ENCODE results near the gene CCR5AS. TPM values are rescaled to one million over a fixed set of nuclear protein-coding genes. Genes with fewer than 3 reads are reported as not detected.
"Not testable (repeated sequence)": the region's sequence is repeated elsewhere in the genome, so short reads cannot be mapped to it uniquely, and the experiment has no call there.

Gene CCR5AS

DNA sequence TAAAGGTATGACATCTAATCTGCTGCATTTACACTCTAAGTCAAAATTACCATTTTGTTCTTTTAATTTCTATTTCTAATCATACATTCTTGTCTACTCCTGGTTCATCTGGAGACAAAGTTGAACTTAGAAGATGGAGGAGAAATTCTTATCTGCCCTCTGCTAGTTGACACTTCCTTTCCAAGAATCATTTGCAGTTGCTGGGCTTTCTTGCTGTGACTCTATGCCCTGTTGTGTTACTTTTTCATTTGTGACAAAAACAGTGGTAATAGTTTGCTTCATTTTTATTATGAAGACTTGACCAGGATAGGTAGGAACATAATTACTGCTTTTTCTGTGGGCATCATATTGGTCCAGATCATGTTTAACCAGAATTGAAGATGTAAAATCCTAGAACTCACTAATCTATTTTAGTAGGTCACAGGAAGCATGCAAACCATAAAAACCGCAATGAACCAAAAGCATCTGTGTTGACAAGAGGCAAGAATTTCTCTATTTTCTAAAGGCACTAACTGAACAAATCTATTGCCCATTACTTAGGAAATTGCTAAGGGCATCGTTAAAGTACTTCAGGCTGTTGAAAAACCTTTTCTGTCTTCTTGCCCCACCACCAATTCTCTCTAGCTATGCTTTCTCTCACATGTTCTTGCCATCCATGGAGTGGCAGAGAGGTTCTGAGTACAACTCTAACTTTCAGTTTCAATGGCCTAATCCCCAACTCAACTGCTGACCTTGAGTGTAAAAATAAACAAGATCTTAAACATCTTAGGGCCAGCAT is 57.2 kb downstream of the CCR5AS start:
- intact Hi-C loops (cut with DNase I): no loop called here
- no peak for ATAC-seq
- no peak for DNase-seq (ENCODE audit: missing footprints)

DNA sequence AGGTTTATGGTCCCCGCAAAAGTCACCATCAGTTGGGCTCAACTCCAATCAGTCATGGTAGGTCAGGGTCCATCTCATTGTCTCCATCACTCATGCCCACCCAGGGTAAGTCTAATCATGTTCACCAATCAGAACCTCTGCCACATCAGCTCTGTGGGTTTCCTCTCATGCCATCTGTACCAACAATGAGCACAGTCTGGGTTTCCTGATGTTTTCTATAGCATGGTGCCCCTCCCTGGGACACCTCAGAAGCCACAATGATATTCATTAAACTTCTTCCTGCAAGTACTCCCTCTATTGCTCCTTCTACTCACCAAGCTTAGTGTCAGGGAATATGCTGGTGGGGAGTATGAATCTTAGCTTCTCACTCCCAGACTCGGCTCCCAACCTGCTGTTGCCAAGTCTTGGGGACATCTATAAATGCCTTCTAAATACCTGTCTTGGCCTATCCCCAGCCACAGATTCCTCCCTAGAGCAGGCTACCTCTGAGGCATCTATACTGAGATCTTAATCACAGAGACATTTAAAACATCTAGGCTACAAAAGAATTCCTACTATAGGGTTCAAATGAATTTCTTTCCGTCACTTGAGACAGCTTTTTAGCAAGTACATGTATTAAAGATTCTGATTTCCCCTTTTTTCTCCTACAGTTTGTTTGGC is 57.9 kb downstream of the CCR5AS start:
- intact Hi-C loops (cut with DNase I): no loop called here
- ATAC-seq (no peak), DNase-seq (ENCODE audit: missing footprints) (no peak)

DNA sequence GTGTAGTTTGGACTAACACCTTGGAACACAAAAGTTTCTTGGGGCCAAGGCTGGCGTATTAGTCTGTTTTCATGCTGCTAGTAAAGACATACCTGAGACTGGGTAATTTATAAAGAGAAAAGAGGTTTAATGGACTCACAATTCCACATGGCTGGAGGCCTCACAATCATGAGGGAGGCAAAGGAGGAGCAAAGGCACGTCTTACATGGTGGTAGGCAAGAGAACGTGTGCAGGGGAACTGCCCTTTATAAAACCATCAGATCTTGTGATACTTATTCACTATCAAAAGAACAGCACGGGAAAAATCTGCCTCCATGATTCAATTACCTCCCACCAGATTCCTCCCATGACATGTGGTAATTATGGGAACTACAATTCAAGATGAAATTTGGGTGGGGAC is 62.4 kb downstream of the CCR5AS start:
- DNase-seq (ENCODE audit: missing footprints) (no peak), ATAC-seq (no peak)
- intact Hi-C loops (cut with DNase I): no loop called here

DNA sequence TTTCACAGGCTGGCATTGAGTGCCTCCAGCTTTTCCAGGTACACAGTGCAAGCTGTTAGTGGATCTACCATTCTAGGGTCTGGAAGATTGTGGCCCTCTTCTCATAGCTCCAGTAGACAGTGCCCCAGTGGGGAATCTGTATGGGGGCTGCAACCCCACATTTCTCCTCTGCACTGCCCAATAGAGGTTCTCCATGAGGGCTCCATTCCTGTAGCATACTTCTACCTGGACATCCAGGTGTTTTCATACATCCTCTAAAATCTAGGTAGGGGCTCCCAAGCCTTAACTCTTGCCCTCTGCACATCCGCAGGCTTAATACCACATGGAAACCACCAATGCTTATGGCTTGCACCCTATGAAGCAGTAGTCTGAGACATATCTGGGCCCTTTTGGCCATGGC is 68.0 kb downstream of the CCR5AS start:
- intact Hi-C loops (cut with DNase I): no loop called here
- no peak for ATAC-seq
- DNase-seq (ENCODE audit: missing footprints): no peak

DNA sequence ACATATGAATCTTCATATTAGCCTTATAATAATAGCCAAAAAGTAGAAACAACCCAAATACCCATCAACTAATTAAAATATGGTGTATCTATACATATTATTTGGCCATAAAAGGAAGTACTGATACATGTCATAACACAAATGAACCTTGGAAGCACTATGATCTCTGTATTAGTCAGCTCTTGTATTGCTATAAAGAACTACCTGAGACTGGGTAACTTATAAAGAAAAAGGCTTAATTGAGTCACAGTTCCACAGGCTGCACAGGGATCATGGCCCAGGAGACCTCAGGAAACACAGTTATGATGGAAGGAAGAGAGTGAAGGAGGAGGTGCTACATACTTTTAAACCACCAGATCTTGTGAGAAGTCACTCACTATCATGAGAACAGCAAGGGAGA is 69.0 kb downstream of the CCR5AS start:
- ATAC-seq (no peak), DNase-seq (ENCODE audit: missing footprints) (no peak)
- intact Hi-C loops (cut with DNase I): no loop called here

DNA sequence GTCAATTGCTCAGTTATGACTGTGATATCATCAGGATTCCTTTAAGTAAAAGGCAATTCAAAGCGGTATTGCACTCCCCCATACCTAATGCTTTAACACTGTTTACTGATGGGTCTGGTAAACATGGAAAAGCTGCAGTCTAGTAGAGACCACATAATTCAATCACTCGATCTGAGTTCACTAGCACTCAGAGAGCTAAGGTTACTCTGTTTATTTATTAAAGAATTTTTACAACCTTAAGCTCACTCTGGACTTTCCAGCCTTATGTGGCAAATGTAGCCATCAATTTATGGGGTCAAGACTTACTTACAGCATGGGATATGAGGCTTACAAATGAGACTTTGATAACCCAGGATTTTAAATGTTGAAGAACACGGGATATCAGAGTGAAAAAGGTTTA is 71.3 kb downstream of the CCR5AS start:
- no peak for ATAC-seq
- intact Hi-C loops (cut with DNase I): no loop called here

DNA sequence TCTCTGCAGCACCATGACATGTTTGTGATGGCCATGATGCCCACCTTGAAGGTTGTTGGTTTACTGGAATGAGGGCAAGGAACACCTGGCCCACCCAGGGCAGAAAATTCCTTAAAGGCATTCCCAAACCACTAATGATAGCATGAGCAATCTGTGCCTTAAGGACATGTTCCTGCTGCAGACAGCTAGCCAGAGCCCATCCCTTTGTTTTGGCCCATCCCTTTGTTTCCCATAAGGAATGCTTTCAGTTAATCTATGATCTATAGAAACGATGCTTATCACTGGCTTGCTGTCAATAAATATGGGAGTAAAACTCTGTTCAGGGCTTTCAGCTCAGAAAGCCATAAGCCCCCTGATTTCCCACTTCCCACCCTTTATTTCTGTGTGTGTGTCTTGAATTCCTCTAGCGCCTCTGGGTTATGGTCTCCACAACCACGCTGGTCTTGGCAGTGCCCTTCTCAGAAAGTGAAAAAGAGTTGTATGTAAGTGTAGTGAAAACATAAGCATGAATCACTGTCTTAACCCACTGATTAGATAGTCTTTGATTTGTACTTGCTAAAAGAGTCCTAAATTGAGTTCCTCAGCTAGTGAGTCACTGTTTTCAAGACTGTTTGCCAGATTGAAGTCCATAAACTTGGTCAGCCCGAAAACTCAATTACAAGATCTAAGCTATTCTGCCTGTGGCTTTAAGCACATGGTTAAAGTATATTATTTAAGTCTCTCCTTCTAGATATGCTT is 72.0 kb downstream of the CCR5AS start:
- no peak for DNase-seq (ENCODE audit: missing footprints)
- ATAC-seq: no peak
- intact Hi-C loops (cut with DNase I): no loop called here

More for the DNA sequence above, 71.3 kb downstream of the CCR5AS start:
- no peak for DNase-seq (ENCODE audit: missing footprints)

DNA sequence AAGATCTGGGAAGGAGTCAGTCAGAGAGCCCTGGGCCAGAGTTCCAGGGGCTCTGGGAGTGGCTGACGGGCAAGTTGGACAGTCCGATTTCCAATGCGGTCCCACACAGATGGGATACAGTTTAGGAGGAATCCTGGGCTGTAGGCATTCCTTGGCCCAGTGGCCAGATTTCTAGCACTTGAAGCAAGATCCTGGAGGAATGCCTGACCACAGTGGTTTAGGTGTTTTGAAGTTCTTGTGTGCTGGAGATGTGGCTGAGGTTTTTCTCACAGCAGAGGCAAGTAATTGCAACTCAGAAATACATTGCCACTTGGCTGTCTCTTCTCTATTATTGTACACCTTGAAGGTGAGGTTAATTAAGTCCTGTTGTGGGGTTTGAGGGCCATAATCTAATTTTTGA is 76.2 kb downstream of the CCR5AS start:
- DNase-seq (ENCODE audit: missing footprints); intact Hi-C loops (cut with DNase I); ATAC-seq: not testable (repeated sequence)

DNA sequence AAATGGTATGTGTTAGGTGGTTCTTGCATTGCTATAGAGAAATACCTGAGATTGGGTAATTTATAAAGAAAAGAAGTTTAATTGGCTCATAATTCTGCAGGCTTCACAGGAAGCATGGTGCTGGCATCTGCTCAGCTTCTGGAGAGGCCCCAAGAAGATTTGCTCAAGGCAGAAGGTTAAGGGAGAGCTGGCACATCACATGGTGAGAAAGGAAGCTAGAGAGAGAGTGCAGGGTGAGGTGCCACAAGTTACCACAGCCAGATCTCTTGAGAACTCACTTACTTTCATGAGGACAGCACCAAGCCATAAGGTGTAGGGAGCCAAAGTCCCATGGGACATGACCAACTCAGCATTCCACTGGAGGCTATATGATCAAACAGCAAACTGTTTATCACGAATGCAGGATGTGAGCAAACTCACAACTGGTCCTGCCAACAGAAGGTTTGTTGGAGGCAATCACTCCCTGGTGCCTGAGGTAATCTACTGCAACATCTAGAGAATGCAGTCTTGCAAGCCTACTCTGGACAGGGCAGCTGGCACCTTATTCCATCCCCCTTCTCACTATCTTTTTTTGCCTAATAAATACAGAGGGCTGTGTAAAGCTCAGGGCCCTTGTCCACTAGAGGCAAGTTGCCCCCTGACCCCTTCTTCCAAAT is 81.1 kb downstream of the CCR5AS start:
- ATAC-seq (no peak), DNase-seq (ENCODE audit: missing footprints) (no peak)
- intact Hi-C loops (cut with DNase I): no loop called here

DNA sequence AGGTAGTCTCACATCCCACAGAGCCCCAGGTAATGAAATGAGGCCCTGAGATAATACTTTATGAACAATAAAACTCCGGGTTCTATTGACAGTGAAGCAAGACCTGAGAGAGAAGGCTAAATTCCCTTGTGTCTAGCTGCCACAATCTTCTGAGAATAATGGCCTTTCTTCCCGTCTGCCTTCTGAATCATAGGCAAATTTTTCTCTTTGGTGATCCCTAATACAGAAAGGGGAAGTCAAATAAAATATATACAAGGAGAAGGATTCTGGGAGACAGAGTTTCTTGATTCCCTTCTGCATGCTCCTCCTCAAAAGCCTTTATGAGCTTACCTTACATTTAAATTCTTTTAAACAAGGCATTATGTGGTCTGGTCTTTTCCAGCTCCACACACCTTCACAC is 82.8 kb downstream of the CCR5AS start:
- ATAC-seq: no peak
- intact Hi-C loops (cut with DNase I): no loop called here
- DNase-seq (ENCODE audit: missing footprints): no peak

DNA sequence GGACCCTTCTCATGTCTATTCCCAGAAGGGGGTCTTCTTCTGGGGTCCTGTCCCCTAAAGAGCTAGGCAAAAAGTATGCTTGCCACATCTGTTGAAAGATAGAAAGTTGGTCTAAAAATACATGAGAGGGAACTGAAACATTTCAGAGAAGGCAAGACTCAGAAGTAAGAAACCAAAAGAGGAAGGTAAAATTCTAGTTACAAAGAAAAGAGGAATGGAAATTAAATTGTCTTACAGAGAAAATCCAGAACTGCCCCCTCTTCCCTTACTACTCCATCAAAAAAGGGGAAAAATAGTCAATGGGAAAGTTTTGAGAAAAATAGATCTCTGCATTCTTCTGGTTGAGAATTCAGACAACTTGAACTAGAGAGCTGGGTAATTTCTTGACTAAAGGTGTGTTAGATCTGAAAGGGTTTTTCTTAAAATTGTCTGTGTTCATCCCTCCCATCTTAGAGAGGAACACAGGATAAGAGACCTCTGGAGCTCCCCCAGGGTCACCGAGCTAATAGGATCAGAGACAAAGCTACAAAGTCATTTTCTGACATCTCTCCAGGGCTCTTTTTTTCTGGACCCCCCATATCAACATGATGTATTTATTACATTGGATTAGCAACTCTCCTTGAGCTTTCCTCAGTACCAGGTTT is 85.3 kb downstream of the CCR5AS start:
- DNase-seq (ENCODE audit: missing footprints) (no peak), ATAC-seq (no peak)
- intact Hi-C loops (cut with DNase I): no loop called here

DNA sequence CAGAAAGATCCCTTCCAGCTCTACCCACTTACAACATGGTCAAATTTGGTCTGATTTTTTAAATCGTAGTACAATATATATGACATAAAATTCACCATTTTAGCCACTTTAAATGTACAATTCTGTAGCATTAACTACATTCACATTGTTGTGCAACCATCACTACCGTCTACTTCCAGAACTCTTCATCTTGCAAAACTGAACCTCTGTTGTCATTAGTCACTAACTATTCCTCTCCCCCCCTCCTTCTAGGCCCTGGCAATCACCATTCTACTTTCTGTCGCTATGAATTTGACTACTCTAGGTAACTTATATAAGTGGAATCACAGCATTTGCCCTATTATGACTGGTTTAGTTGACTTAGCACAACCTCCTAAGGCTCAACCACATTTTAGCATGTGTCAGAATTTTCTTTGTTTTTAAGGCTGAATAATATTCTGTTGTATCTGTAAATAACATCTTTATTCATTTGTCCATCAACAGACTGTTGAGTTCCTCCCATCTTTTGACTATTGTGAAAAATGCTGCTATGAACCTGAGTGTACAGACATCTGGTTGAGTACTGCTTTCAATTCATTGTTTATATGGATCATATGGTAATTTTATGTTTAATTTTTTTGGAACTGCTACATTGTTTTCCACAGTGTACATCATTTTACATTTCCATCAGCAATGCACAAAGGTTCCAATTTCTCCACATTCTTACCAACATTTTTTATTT is 88.5 kb downstream of the CCR5AS start:
- ATAC-seq: no peak
- intact Hi-C loops (cut with DNase I): no loop called here
- DNase-seq (ENCODE audit: missing footprints): no peak

DNA sequence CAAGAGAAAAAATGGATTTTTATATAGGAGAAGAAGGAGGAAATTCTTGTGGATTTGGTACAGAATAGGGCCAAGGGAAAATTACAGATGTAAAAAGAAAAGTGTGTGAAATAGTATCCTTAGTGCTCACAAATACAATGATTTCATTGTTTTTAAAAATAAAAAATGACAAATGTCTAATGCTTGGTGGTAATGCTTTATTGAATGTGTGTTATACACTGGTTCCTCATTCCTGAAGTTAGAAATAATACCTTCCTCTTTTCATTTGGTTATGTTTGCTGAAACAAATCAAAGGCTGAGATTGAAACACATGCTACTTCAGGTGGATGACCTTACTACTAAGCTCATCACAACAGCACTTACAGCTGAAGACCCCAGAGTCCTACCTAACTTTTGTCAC is 90.7 kb downstream of the CCR5AS start:
- DNase-seq (ENCODE audit: missing footprints) (no peak), ATAC-seq (no peak)
- intact Hi-C loops (cut with DNase I): no loop called here

DNA sequence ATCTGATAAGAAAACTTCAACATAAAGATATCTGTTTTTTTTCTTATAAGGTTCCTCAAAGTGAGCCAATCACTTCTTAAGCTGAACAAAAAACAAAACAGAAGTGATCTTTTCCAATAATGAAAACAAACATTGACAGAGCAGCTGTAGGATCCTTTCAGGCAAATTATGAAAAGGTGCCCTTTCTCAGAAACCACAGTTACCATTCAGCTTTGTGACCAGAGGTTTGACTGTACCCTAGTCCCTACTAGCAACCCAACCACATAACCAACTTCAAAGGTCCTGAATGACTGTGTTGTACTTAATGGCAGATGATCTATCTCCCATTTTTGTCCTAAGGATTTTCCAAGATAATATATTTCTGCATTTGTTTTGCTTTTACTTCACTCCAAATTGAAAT is 92.3 kb downstream of the CCR5AS start:
- intact Hi-C loops (cut with DNase I): no loop called here
- ATAC-seq (no peak), DNase-seq (ENCODE audit: missing footprints) (no peak)

Other genes starting within 250 kb of the CCR5AS start
- gene CCR1, start 198.8 kb downstream of the CCR5AS start, total RNA-seq: 3.8 TPM
- gene CCR3, start 164.6 kb downstream of the CCR5AS start, total RNA-seq: not detected
- 0.89 TPM for gene CCR2, start 53.0 kb downstream of the CCR5AS start, total RNA-seq
- gene CCR5, start 36.1 kb downstream of the CCR5AS start, total RNA-seq: 0.49 TPM
- 1.2 TPM for gene CCRL2, start 193 bp upstream of the CCR5AS start, total RNA-seq
- gene LTF, start 57.8 kb upstream of the CCR5AS start, total RNA-seq: 4.8 TPM
- not detected for gene RTP3, start 90.9 kb upstream of the CCR5AS start, total RNA-seq
- gene LRRC2, start 159.2 kb upstream of the CCR5AS start, total RNA-seq: 110 TPM
- not detected for gene FAM240A, start 205.5 kb upstream of the CCR5AS start, total RNA-seq

Measured in Right ventricle myocardium inferior (tissue), 1 donor.